ENCODE measurements around the gene CYYR1. TPM values are rescaled to one million over a fixed set of nuclear protein-coding genes. Genes with fewer than 3 reads are reported as not detected.

Gene CYYR1
- total and polyA plus RNA-seq, 7 donors = 1.8 to 13.0 (median 4.5) TPM

DNA sequence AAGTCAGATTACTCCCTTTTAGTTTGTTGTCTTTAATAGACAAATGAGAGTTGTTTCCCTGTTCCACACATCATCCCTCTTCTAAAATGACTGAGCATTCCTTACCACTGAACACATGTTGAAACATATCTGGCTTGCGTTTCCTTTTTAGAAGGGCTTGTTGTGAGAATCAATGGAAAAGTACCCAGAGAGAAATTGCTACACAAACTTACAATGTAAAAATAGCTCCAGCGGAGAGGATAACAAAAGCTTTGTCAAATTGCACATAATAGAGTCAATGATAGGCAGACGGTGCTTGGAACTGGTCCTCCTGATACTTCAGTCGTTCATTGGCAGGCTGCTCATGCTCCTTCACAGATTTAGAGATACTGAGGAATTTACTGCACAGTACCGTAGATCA lies 123.9 kb downstream of the CYYR1 start:
- Histone ChIP-seq H3K27me3 (no peaks in the 10 kb centered on the region), H3K4me3 (no peak overlapping the region), H3K4me1 (no peaks in the 10 kb centered on the region), H3K27ac (no peak overlapping the region), H3K36me3 (no peaks in the 10 kb centered on the region), H3K9me3 (no peaks in the 10 kb centered on the region)
- DNase-seq = no peak
- intact Hi-C loops (cut with DNase I) = no loop called here
- 75 to 76% methylated on average over 5 of the region's 5 CpGs for WGBS, 2 donors
- no peak for TF ChIP-seq POLR2AphosphoS5 (IDR thresholded peaks at IDR 0.05)
- no peak for TF ChIP-seq POLR2A (IDR thresholded peaks at IDR 0.05)
- TF ChIP-seq EP300 (IDR thresholded peaks at IDR 0.05) = no peak
- TF ChIP-seq, protein P1, sequence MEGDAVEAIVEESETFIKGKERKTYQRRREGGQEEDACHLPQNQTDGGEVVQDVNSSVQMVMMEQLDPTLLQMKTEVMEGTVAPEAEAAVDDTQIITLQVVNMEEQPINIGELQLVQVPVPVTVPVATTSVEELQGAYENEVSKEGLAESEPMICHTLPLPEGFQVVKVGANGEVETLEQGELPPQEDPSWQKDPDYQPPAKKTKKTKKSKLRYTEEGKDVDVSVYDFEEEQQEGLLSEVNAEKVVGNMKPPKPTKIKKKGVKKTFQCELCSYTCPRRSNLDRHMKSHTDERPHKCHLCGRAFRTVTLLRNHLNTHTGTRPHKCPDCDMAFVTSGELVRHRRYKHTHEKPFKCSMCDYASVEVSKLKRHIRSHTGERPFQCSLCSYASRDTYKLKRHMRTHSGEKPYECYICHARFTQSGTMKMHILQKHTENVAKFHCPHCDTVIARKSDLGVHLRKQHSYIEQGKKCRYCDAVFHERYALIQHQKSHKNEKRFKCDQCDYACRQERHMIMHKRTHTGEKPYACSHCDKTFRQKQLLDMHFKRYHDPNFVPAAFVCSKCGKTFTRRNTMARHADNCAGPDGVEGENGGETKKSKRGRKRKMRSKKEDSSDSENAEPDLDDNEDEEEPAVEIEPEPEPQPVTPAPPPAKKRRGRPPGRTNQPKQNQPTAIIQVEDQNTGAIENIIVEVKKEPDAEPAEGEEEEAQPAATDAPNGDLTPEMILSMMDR (IDR thresholded peaks at IDR 0.05) = no peak

DNA sequence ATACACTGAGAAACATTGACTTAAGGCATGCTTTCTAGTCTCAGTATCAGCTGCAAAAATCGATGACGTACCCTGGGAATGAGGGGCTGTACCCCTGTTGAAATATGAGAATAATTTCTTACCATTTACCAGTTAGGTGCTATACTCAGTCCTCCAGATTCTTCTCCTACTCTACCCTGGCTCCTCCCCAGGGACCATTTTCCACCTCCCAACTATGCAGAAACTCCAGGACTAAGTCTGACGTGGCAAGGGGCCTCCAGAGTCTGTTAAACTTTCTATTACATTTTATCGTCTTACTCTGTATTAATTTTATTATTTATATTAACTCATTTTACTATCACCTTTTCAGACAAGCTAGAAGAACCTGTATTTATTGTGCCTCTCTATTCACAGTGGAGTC lies 124.3 kb downstream of the CYYR1 start:
- no peaks in the 10 kb centered on the region for H3K36me3 ChIP-seq
- no peaks in the 10 kb centered on the region for H3K27me3 ChIP-seq
- TF ChIP-seq POLR2AphosphoS5 (IDR thresholded peaks at IDR 0.05) (no peak), POLR2A (IDR thresholded peaks at IDR 0.05) (no peak), EP300 (IDR thresholded peaks at IDR 0.05) (no peak)
- TF ChIP-seq, protein P1 (IDR thresholded peaks at IDR 0.05) = no peak
- H3K4me1 ChIP-seq = no peaks in the 10 kb centered on the region
- H3K9me3 ChIP-seq = no peaks in the 10 kb centered on the region
- no peak overlapping the region for H3K27ac ChIP-seq
- no peak for DNase-seq
- 84% methylated on average over 4 of the region's 4 CpGs for WGBS, 2 donors
- no peak overlapping the region for H3K4me3 ChIP-seq
- intact Hi-C loops (cut with DNase I) = no loop called here

DNA sequence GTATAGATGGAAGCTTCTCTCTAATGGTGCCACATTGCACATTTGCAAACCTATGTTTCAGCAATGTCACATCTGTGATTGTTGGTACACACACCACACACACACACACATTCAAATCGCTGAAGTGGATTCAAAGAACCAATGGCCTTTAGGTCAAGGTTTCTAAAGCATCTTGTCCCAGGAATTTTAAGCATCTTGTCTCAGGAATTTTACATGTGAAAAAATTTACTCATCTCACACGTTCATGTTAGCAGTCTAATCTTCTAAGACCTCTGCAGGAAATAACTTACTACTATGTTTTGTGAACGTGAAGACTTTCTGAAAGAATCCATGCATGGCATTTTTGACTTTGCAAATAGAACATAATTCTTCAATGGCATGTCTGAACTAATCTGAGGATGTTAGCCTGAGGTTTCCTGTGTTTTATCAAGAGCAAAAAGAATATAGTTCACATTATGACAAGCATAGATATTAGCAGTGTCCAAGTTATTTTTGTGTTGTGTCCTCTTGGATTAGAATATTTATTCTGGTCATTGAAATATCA lies 125.1 kb downstream of the CYYR1 start:
- Histone ChIP-seq H3K4me3 (no peak overlapping the region), H3K9me3 (no peaks in the 10 kb centered on the region), H3K27ac (no peak overlapping the region), H3K36me3 (no peaks in the 10 kb centered on the region), H3K27me3 (no peaks in the 10 kb centered on the region), H3K4me1 (no peaks in the 10 kb centered on the region)
- 53 to 62% methylated on average over 3 of the region's 3 CpGs for WGBS, 2 donors
- DNase-seq = no peak
- no peak for TF ChIP-seq POLR2AphosphoS5 (IDR thresholded peaks at IDR 0.05)
- TF ChIP-seq, protein P1 (IDR thresholded peaks at IDR 0.05) = no peak
- no peak for TF ChIP-seq EP300 (IDR thresholded peaks at IDR 0.05)
- no peak for TF ChIP-seq POLR2A (IDR thresholded peaks at IDR 0.05)
- intact Hi-C loops (cut with DNase I) = no loop called here

DNA sequence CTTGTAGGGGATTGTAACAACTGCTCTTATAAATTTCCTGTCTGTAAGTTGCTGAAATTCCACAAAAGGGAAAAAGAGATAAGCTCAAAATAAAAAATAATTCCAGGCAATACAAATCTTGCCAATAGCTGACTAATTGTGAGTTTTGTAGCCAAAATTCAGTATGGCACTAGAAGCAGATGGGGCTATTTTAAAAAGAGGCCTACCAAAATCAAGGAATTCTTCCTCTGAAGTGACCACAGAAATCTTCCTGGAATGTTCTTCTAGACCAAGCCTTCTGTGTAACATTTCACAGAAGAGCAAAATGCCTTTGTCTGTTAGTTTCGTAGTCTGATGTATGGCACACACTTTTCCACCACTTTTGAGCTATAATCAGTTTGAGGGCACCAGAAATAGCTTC lies 127.6 kb downstream of the CYYR1 start:
- no peaks in the 10 kb centered on the region for H3K27me3 ChIP-seq
- WGBS, 2 donors = 85 to 89% methylated on average over 1 of the region's 1 CpG
- TF ChIP-seq POLR2A (IDR thresholded peaks at IDR 0.05) = no peak
- TF ChIP-seq EP300 (IDR thresholded peaks at IDR 0.05) = no peak
- no peak for TF ChIP-seq POLR2AphosphoS5 (IDR thresholded peaks at IDR 0.05)
- TF ChIP-seq, protein P1 (IDR thresholded peaks at IDR 0.05) = no peak

DNA sequence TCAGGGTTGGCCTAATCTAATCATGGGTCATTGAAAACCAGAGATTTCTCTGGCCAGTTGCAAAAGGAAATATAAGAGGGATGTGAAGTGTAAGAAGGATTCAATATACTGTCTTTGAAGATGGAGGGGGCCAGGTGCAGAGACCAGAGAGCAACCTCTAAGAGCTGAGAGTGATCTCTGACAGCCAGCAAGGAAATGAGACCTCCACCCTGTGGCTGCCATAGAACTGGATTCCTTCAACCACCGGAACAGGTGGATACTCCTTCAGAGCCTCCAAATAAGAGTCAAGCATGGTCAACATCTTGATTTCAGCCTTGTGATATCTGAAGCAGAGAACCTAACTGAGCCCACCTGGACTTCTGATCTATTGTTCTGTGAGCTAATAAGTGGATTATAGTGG lies 128.4 kb downstream of the CYYR1 start:
- Histone ChIP-seq H3K36me3 (no peaks in the 10 kb centered on the region), H3K4me3 (no peak overlapping the region), H3K4me1 (no peaks in the 10 kb centered on the region), H3K9me3 (no peaks in the 10 kb centered on the region), H3K27me3 (no peaks in the 10 kb centered on the region), H3K27ac (no peak overlapping the region)
- 48 to 89% methylated on average over 1 of the region's 1 CpG for WGBS, 2 donors
- no peak for DNase-seq
- TF ChIP-seq, protein P1 (IDR thresholded peaks at IDR 0.05) = no peak
- intact Hi-C loops (cut with DNase I) = no loop called here

More for the DNA sequence above, 127.6 kb downstream of the CYYR1 start:
- Histone ChIP-seq H3K4me3 (no peak overlapping the region), H3K9me3 (no peaks in the 10 kb centered on the region), H3K4me1 (no peaks in the 10 kb centered on the region), H3K36me3 (no peaks in the 10 kb centered on the region), H3K27ac (no peak overlapping the region)
- no peak for DNase-seq
- intact Hi-C loops (cut with DNase I) = no loop called here
